Measurements from ENCODE around the gene DIAPH3.
A peak's percentile ranks its signal among the peaks of the same experiment; 100 is the strongest.

DIAPH3 gene

DNA sequence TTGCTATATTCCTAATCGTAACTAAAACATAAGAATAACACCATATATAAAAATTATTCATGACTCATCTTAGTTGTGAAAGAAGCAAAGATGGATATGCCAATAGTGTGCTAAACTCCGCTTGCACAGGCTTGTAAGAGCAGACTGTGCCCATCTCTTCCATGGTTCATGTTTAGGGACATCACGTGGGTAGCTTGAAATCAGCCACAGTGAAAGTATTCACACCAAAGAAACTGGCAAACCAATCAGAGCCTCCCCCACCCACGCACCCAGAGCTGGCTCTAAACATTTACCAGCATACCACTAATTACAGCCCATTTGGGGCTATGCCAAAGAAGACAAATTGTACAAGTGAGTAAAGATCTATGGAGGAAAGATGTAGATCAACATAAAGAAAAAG is 147.5 kb downstream of the DIAPH3 start:
- no peak for DNase-seq

DNA sequence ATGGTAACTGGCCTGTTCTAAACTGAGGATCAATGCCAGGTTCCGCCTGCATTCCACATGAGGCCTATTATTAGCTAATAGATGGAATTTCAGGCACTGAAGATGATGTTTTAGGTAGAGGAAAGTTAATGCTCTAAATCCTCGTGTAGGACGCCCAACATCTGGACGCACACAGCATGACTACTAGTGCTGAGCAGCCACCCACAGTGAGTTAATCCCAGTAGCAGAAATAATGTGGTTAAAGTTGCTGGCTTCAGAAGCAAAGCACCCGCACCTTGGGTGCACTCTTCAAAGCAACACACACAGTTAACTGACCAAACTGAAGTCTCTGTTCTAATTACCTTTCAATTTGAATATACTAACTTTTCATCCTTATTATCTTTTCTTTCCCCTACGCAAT is 150.6 kb downstream of the DIAPH3 start:
- DNase-seq, result no peak

DNA sequence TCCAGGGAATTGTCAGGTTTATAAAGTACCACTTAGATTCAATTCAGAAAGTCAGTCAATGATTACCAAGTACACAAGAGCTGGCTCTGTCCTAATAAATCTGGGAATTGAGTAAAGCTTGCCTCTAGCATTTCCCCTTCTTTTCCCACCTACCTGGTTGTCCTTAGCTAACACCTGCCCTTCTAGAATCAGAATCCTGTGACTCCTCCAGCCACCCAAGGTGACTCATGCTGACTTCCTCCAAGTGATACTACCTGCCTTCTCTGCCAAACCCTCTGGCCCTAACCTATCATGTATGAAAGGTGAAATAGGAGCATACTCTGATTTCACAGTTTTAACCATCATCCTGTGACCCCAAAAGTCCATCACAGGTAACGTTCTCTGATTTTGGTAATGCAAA is 151.2 kb downstream of the DIAPH3 start:
- no peak for DNase-seq

DNA sequence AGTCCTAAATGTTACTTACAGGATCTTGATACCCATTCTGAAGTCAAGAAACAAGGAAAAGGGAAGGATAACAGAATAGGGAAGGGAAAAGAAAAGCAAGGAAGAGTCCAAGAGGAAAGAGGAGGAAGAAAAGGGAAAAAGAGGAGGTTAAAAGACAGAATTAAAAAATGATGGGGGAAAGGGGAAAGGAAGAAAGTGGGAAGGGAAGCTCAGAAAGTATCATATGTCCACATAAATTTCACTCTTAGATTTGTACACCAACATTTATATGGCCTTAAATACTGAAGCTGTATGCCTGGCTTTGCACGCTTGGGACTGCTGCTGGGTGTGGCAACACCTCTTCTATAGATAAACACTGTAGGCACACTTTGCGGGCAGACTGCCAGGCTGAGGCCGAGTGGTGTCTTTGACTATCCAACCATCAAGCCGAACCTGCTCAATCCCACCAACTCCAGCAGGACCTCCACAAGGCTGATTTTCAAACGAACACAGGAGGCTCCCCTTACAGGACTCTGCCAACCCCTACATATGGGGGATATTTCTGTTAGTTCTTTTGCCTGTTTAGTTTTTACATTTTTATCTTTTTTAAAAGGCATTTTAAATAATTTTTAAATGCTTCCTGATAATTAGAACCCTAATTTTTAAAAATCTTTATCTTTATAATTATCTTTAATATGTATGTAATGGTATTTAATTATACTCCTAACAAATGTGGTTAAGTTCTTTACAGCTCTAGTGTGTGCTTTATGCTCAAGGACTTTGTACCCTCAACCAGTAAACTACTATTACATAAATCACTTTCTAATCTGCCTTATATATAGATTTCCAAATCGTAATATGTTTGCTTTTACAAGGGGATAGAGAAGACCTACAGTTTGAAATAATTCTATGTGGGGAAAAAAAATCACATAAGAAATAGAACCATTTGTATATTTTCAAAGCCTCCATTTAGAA is 154.2 kb downstream of the DIAPH3 start:
- DNase-seq, result no peak

DNA sequence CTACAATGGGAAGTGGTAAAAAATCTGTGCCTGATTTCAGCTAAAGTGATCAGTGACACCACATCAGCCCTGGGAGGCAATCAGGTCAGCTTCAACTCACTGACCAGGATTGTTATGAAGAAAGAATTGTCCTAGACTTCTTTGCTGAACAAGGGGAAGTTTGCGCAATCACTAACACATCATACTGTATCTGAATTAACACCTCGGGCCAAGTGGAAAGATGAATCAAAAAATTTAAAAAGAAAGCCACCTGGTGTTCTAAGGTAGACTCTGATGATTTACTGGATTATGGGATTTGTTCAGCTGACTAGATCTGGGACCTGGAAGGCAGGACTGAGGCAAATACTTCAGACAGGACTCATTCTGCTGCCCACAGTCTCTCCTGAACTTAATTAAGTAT is 161.8 kb downstream of the DIAPH3 start:
- DNase-seq, result no peak

DNA sequence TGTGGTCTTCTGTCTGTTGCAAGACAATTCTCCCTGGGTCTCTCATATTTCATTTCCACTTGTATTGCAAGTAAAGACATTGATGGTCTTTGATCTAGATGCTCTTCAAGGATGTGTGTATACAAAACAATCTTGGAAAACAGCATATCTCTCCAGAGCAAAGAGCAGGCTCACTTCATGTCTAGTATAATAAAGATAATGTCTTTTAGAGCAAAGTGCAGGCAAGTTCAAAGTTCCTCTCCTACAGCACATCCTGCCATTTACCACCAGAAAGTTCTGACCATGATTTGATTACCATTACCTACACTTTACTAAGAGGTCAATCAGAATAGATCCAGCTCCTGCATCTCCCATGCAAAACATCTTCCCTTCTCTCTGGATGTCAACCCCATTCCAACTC is 162.8 kb downstream of the DIAPH3 start:
- no peak for DNase-seq

DNA sequence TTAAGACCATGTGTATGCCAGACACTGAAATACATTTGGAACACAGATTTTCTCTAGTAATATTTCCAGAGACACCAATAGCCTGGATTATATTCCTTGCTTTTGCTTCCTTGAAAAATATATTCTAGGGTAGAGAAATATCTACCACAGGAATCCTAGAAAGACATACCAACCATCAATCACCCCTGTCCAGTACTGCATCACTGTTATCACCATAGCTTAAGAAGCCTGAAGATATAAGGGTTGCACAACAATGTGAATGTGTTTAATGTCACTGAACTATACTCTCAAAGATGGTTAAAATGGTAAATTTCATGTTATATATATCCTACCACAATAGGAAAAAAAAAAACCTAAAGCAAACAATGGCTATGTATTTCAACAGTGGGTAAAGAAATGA is 163.6 kb downstream of the DIAPH3 start:
- DNase-seq, result peak; percentile 9

DNA sequence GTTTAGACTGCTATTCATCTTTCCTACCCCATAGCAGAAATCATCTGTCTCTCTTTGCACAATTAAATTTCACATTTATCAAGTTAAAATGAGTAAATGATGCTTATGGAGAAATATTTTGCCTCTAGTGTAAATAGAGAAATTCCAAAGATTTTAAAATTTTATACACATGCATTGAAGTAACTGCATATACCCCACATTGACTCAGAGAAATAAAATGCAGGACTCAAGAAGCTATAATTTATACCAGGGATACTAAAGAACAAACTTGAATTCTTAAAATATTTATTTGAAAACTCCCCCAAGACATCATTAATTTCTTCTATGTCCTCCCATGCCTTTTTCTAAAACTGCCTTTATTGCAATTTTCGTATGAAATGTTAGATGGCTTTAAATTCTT is 165.8 kb downstream of the DIAPH3 start:
- peak; percentile 54 for DNase-seq

DNA sequence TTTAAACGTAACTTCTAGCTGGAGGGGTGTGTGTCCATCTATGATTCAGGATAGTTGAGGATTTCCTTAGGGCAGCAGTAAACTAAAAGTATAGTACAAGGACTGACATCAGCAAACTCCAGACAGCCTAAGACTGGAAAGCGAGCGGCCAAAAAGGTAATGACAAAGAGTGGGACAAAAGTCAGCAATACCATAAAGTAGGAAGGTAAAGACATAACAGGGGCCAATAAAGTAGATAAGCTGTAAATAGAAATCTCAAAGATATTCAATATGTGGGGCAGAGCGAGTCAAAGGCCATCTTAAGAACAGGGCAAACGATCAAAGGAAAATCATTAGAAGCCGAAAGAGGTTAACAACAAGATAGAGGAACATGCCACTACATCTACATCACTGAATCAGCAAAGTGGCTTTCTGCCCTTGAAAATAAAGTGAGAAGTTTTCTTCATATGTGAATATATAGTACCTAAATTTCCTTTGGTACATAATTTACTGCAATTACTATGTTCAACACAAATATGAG is 167.2 kb downstream of the DIAPH3 start:
- DNase-seq, result no peak

DNA sequence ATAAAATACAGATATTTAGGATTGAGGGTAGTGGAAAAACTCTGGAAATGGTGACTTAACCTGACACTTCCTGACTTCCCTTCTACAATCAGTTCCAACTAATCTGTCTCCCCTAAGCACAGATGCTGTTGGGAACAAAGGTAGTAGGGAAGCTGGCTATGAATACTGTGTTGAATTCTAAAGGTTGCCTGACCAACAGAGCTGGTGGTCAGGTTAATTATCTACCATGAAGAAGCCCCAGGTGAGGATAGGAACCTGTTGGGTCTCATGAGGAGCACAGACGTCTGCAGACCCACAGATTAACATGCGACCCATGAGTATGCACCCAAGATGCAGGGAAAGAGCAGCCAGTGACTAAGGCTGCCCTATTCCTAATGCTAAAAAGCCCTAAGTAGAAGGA is 172.3 kb downstream of the DIAPH3 start:
- DNase-seq, result no peak

DNA sequence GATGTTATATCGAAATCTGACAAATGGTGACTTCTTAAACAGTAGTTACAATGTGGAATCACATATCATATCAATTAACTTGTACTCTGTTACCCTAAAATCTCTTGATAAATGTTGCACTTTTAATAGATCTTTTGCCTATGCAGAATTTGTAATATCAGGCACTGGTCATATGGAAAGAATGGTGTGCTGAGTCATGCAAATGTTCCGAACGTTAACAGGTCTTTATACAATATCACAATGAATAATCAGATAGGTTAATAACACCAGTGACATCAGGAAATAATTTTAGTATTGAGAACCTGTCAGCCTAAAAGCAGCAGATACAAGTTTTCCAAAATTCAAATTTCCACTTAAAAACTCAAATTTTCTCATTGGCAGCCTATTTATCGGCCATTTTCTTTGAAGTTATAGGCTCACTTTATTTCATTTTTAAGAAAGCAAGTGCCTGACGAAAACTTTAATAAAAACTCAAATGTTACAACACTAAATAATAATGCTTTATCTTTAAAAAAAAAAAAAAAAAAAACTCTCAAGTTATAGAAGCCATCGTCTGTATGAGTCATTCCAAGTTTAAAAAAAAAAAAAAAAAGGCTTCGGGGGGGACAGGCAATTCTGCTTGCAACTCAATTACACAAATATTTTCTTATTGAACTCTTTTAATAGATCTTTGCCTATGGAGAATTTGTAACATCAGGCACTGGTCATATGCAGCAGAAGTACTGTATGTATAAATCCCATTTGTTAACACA is 180.9 kb downstream of the DIAPH3 start:
- peak; percentile 20 for DNase-seq

DNA sequence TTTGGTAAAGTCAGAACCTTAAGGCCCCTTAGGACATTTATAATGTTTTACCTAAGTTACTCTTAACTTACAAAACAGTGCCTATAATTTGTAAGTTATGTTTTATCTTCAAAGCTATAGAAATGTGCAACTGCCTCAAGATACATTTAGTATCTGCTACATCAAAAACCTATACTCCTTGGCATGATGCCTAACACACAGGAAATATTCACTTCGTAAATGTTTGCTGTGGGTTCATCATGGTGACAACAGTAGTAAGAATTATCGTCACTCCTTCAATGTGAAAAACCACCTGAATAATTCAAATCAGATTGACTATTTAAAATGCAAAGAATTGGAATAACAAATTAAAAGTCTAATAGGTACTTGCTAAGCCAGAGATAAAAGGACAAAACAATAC is 184.1 kb downstream of the DIAPH3 start:
- DNase-seq, result no peak

DNA sequence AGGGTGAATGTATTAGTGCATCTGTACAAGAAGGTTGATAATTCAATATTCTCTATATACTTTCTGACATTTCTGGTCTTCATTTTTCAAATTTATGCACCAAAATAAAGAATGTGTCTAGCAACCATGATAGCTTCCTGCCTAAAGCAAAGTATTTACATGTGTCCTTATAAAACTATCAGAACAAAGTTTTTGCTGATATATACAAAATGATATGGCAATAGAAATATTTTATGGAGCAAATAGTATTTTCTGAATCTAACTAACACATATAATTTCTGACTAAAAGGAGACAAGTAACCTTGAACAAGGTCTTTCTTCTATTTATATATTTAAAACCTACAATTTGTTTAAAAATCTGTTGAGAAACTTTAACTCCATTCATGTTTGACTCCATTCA is 184.9 kb downstream of the DIAPH3 start:
- DNase-seq, result no peak

DNA sequence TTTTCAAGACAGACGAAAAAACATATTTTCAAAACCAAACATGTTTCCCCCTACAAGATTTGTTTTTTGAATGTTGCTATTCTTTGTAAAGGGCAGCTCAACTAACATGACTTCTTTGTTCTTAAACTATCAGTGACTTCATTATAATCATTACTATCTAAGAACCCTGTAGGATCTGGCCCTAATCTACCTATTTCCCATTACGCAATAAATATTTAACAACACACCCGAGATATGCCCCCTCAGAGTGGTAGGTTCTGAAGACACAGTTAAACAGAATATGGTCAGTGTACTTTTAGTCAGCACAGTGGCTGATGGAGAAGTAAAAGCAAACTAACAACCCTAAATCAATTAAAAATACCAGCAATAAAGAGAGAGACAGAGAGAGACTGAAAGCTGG is 186.9 kb downstream of the DIAPH3 start:
- no peak for DNase-seq

DNA sequence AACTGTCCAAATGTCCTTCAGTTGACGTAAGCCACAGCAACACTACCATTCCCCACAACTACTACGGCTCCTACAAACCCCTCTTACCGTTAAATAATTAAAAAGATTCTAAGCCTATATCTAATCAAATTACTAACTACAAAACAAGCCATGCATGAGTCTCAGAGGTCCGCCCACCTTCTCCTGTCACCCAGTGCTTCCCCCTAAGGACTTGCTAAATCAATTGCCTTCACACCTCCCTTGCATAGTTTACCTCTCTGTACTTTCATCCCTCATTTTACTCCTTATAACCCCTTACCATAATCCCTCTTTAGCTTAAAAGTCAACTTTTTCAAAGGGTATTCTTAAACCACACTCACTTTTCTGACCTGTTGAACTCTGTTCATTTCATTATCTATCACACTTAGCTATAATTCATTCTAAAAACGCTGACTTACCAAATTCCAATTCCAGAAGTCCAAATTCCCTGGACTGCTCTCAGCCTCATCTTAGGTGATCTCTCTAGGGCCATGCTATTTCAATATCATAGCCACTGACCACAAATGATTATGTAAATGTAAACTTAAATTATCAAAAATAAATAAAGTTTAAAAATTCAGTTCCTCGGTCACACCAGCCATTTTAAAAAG is 187.8 kb downstream of the DIAPH3 start:
- DNase-seq, result no peak

DNA sequence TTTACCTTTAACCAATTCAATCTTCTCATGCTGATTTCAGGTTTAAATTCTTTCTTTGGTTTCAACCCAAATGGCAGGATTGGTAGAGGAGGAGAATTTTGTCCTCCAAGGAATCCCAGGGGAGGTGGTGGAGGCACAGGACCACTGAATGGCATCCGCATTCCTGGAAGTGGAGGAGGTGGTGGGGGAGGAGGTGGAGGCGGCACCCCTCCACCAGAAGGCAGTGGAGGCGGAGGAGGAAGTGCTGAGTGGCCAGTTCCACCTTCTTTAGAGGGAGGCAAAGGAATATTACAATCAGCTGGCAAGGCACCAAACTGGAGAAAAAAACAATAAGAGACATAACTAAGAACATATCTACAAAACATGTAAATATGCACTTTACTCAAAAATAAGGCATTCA is 192.9 kb downstream of the DIAPH3 start:
- no peak for DNase-seq

DNA sequence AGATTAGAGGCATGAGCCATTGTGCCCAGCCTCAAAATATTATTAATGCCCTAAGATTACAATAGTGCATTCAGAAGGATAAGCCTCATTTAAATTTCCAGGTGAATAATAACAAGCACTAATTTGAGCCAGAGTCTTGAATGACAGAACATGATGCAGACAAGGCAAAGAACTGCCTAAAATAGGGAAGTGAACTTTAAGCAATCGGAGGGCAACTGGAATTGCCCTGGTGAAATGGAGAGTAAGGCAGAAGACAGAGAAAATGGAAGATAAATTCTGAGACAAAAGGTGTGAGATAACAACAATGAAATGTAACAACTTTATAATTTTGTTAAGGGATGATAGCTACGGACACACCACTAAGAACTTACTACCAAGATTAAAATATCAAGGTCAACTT is 199.9 kb downstream of the DIAPH3 start:
- DNase-seq, result no peak

DNA sequence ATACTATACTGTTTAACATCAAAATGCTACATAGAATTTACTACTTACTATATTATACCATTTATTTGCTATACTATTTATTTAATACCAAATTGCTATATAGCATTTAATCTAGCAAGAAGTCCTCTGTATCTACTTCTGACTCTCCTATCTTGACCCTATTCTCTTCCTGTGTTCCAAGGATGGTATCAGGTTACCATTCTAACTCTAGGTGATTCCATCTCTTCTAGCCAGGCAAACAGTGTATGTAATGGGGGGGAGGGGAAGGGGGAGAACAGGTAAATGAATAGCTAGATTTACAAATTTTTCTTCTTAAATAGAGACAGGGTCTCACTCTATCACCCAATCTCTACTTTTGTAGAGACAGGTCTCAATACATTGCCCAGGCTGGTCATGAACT is 200.3 kb downstream of the DIAPH3 start:
- DNase-seq, result no peak

DNA sequence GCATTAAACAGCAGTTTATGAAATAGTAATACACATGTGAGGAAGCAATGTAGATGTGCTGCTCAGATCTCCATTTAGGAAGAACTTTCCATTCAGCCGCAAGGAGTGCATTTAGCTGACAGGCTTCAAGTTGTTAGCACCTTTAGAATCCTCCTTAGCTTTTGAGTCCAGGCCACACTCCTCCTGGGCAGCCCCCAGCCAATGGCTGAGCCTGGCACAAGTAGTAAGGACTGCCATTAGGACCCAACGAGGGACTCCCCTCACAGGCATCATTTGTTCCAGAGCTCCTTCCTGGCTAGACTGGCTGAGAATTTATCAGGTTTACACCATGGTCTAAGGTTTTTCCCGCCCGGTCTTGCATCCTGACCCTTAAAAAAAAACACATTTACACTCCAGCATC is 201.4 kb downstream of the DIAPH3 start:
- no peak for DNase-seq

DNA sequence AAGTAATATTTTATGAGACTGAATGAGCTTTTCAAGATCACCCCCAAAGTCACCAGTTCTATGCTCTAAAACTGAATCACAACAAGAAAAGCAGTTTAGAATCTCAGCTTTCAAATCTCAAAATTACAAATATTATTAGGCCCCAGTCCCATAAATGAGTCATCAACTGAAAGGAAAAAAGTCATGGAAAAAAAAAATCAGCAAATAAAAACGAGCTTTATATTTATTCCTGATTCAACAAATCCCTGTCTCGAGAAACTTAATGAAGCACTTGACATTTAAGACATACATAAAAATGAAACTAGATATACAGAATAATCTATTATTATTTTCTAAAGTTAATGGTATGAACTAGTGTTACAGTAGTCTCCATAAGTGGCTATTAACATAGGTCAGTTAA is 203.0 kb downstream of the DIAPH3 start:
- DNase-seq, result no peak

DNA sequence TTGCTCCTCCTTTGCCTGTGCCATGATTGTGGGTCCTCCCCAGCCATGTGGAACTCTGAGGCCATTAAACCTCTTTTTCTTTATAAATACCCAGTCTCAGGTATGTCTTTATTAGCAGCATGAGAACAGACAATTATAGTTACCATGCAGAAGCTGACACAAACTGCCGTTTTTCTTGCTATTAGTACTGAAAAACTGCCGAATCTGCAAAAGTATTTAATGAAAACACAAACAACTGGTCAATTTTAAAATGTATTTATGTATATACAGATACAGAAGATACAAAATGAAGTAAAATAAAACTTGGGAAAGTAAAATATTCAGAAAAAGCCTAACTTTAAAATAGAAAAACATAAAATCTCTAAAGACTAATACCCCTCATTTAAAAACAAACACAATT is 206.3 kb downstream of the DIAPH3 start:
- no peak for DNase-seq

DNA sequence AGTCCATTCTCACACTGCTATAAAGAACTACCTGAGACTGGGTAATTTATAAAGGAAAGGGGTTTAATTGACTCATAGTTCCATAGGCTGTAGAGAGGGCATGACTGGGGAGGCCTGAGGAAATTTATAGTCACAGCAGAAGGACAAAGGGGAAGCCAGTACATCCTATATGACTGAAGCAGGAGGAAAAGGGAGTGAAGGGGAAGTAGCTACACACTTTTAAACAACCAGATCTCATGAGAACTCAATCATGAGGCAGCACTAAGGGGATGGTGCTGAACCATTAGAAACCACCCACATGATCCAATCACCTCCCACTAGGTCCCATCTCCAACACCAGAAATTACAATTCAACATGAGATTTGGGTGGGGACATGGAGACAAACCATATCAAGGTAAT is 209.1 kb downstream of the DIAPH3 start:
- no peak for DNase-seq

DNA sequence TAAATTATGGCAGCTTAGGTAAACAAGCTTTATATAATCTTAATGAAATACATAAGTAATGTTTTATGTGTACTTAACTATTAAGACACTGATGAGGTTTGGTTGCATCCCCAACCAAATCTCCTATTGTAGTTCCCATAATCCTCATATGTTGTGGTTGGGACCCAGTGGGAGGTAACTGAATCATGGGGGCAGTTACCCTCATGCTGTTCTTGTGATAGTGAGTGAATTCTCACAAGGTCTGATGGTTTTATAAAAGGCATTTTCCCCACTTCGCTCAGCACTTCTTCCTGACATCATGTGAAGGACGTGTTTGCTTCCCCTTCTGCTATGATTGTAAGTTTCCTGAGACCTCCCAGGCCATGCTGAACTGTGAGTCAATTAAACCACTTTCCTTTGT is 212.7 kb downstream of the DIAPH3 start:
- DNase-seq, result peak; percentile 34

Data from fibroblast of skin of back (primary cell).